ENCODE results near the gene SPRY4. TPM values are rescaled to one million over a fixed set of nuclear protein-coding genes. Genes with fewer than 3 reads are reported as not detected.

The SPRY4 gene
- total and polyA plus RNA-seq, 2 of the 13 experiments (the other 11 are each of a cell fraction or from before 2014, with no cell fraction given), result 8.9 to 17.8 TPM

GRCh38 chr5:142324871-142325724 is at the start of gene SPRY4 (continued):
- TF ChIP-seq KAT8 (CRISPR knock-in tag; IDR thresholded peaks at IDR 0.05) (peak; percentile 69), KDM4B (CRISPR knock-in tag; IDR thresholded peaks at IDR 0.05) (0 out of 2 replicates have a peak, but pooled peaks have one; percentile 64), NONO (IDR thresholded peaks at IDR 0.05) (no peak), NONO (CRISPR knock-in tag; conservative IDR thresholded peaks at IDR 0.05) (peak; percentile 80), HOXA7 (CRISPR knock-in tag; IDR thresholded peaks at IDR 0.05) (no peak), NRL (CRISPR knock-in tag; IDR thresholded peaks at IDR 0.05; ENCODE audit: borderline replicate concordance) (peak; percentile 47; the same call in 1 of the 2 replicates), MED8 (CRISPR knock-in tag; IDR thresholded peaks at IDR 0.05; ENCODE audit: insufficient replicate concordance) (no peak), ZNF772 (CRISPR knock-in tag; IDR thresholded peaks at IDR 0.05) (peak; percentile 72; the same call in 1 of the 2 replicates), ZNF224 (CRISPR knock-in tag; IDR thresholded peaks at IDR 0.05) (0 out of 2 replicates have a peak, but pooled peaks have one; percentile 61), TARDBP (CRISPR knock-in tag; IDR thresholded peaks at IDR 0.05) (peak; percentile 83), DR1 (CRISPR knock-in tag; IDR thresholded peaks at IDR 0.05) (peak; percentile 73), EZH2 (conservative IDR thresholded peaks at IDR 0.05; ENCODE audit: low read depth, low read length) (no peak), KLF16 (CRISPR knock-in tag; IDR thresholded peaks at IDR 0.05) (peak in 1 of 2 experiments; percentile 84; a peak in 2 of 4 replicates), ZFAT (CRISPR knock-in tag; conservative IDR thresholded peaks at IDR 0.05) (no peak), XBP1 (CRISPR knock-in tag; IDR thresholded peaks at IDR 0.05) (no peak), PCBP2 (optimal IDR thresholded peaks at IDR 0.05; ENCODE audit: low read depth, low read length, poor library complexity, severe bottlenecking) (no peak), ZNF562 (CRISPR knock-in tag; IDR thresholded peaks at IDR 0.05; ENCODE audit: borderline replicate concordance) (no peak), ZFY (CRISPR knock-in tag; IDR thresholded peaks at IDR 0.05) (no peak), MAZ (IDR thresholded peaks at IDR 0.05; ENCODE audit: borderline replicate concordance, low read depth, low read length) (no peak), MAZ (CRISPR knock-in tag; IDR thresholded peaks at IDR 0.05; ENCODE audit: low read depth) (peak; percentile 83), TGIF2 (CRISPR knock-in tag; IDR thresholded peaks at IDR 0.05) (peak; percentile 92), ZSCAN20 (CRISPR knock-in tag; IDR thresholded peaks at IDR 0.05; ENCODE audit: borderline replicate concordance) (no peak), NR0B2 (CRISPR knock-in tag; IDR thresholded peaks at IDR 0.05) (no peak)
- TF ChIP-seq, protein P1, sequence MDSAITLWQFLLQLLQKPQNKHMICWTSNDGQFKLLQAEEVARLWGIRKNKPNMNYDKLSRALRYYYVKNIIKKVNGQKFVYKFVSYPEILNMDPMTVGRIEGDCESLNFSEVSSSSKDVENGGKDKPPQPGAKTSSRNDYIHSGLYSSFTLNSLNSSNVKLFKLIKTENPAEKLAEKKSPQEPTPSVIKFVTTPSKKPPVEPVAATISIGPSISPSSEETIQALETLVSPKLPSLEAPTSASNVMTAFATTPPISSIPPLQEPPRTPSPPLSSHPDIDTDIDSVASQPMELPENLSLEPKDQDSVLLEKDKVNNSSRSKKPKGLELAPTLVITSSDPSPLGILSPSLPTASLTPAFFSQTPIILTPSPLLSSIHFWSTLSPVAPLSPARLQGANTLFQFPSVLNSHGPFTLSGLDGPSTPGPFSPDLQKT (CRISPR knock-in tag; IDR thresholded peaks at IDR 0.05; ENCODE audit: borderline replicate concordance), result no peak
- TF ChIP-seq, protein P2, sequence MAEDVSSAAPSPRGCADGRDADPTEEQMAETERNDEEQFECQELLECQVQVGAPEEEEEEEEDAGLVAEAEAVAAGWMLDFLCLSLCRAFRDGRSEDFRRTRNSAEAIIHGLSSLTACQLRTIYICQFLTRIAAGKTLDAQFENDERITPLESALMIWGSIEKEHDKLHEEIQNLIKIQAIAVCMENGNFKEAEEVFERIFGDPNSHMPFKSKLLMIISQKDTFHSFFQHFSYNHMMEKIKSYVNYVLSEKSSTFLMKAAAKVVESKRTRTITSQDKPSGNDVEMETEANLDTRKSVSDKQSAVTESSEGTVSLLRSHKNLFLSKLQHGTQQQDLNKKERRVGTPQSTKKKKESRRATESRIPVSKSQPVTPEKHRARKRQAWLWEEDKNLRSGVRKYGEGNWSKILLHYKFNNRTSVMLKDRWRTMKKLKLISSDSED (CRISPR knock-in tag; IDR thresholded peaks at IDR 0.05), result no peak
- TF ChIP-seq, protein P3, sequence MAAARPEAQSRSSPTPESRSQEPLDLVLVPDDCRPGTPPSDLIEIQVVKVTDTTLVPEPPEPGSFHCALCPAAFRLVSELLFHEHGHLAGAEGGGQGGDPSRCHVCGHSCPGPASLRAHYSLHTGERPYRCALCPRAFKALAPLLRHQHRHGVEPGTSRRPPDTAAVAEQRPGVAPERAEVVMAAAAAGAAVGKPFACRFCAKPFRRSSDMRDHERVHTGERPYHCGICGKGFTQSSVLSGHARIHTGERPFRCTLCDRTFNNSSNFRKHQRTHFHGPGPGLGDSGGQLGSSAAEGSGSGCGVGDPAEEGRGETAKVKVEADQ (CRISPR knock-in tag; IDR thresholded peaks at IDR 0.05; ENCODE audit: borderline replicate concordance), result no peak

Measured in HepG2 (cell line).